GM19372 (cell line): ENCODE data around the gene DEDD.

Experiments used
- ATAC-seq: cut with Tn5 transposase; IDR thresholded peaks from one replicate; pipeline ENCODE4 v1.9.1; 2021; ENCODE audit warnings: mild to moderate bottlenecking, low read depth, moderate library complexity; ENCODE audit not compliant: unreplicated experiment

DEDD gene

DNA sequence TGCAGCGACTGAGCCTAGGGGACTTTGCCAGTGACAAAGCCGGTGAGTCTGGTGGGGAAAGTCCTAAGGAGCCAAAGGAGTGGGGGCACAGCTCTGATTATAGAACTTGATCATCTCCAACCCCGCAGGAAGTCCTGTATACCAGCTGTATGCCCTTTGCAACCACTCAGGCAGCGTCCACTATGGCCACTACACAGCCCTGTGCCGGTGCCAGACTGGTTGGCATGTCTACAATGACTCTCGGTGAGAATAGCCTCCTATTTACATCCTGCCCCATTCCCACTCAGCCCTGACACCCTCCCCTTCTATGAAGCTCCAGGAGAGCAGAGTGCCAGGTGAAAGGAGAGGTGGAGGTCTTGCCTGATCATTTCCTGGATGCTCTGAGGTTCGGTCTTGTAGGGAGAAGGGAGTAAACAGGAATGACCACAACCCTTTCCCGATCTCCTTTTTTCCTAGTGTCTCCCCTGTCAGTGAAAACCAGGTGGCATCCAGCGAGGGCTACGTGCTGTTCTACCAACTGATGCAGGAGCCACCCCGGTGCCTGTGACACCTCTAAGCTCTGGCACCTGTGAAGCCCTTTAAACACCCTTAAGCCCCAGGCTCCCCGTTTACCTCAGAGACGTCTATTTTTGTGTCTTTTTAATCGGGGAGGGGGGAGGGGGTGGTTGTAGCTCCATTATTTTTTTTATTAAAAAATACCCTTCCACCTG, 32.6 kb upstream of the DEDD start:
- ATAC-seq = no peak

DNA sequence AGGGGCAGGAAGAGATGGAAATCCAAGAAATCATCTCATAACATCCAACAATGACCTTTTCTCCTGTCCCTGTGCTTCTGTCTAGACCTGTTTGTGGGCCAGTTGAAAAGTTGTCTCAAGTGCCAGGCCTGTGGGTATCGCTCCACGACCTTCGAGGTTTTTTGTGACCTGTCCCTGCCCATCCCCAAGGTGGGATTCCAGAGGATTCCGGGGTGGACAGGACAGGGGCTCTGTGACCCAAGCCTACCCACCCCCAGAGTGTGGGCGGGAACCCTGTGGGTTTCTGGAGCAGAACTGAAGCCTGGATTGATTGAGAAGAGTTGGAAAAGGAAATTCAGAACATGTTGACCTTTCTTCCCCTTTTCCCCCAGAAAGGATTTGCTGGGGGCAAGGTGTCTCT, 31.3 kb upstream of the DEDD start:
- no peak for ATAC-seq

DNA sequence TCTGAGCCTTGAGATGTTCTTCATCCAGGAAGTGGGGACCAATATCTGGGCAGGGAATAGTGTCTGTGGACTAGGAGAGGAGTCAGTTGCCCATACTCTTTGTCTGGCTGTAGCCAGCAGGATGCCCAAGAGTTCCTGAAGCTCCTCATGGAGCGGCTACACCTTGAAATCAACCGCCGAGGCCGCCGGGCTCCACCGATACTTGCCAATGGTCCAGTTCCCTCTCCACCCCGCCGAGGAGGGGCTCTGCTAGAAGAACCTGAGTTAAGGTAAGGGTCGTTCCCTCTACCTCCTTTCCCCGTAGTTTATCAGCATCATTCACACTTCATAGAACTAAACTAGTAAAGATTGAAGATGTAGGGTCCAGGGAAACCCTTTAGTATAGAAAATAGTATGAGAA, 30.3 kb upstream of the DEDD start:
- no peak for ATAC-seq

DNA sequence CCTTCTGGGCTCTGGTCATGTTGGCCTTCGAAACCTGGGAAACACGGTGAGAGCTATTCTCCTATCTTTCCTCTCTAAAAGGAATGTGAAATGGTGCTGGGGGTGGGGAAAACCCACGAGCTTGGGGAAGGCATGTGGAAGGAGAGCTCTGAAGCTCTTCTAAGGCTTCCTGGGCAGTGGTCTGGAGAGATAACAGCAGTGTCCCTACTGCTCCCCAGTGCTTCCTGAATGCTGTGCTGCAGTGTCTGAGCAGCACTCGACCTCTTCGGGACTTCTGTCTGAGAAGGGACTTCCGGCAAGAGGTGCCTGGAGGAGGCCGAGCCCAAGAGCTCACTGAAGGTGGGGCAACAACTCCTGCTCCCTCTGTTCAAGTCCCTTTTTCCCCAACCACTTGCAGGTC, 29.6 kb upstream of the DEDD start:
- no peak for ATAC-seq

DNA sequence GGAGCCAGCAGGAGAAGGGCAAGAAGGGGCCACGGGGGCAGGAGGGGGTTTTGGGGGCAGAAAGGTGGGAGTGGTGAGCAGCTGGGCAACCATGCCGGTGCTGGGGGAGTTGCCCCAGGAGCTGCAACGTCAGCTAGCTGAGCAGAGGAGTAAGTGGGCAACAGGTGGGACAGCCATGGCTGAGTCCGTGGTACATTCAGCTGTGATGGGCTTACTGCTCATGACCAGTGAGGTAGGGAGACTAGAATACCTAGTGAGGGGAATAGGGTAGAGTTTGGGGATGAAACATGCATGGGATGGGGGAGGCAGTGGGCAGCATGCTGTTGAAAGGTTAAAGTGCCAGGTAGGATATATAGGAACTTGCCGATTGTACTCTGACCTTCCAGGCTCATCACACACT, 29.2 kb upstream of the DEDD start:
- no peak for ATAC-seq

DNA sequence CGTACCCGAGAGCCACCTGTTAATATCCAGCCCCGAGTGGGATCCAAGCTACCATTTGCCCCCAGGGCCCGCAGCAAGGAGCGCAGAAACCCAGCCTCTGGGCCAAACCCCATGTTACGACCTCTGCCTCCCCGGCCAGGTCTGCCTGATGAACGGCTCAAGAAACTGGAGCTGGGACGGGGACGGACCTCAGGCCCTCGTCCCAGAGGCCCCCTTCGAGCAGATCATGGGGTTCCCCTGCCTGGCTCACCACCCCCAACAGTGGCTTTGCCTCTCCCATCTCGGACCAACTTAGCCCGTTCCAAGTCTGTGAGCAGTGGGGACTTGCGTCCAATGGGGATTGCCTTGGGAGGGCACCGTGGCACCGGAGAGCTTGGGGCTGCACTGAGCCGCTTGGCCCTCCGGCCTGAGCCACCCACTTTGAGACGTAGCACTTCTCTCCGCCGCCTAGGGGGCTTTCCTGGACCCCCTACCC, 28.2 kb upstream of the DEDD start:
- no peak for ATAC-seq

DNA sequence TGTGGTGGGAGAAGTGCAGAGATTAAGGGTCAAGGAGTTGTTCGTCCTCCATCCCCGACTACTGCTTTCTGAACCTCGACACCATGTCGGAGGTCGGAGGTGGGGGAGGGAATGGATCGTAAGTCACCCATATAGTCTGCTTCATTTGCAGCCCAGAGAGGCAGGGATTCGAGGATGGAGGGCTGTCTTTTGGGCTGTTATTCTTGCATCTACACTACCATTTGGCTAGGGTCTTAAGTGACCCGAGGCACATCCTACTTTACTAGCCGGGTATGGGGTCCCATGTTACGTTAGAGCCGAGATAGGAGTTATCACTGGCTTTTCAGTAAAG, 27.4 kb upstream of the DEDD start:
- no peak for ATAC-seq

DNA sequence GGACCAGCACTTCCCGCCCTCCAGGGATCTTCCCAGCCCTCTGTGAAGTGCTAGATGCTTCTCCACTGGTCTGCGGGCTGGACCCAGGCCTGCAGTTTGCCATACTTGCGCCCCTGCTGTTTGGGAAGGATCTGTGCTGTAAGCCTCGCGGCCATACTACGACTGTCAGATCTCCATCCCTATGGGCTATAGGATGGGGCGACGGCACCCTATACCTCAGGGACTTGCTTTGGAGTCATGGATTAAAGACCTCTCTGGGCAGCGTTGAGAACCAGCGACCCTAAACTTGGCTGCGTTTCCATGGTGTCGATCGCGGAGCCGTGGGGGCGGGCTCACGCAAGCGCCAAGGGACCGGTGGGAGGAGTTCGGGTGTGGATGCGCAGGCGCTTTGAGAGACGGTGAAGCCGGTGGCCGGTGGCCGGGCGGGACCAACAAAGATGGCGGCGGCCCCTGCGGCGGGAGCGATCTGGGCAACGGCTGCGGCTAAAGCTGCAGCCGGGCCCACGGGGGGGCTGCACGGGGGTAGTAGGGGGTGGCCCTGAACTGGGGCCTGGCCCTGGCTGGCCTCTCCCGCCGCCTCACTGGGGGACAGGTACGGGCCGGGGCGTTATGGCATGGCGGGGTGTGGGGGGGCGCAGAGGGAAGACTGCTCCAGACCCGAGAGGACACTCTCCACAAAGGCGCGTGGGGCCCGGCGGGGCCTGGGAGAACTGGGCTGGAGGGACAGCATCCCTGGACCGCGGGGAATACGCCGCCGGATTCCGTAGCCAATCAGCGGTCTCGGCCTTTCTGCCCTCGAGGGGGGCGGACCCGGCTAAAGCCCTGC, 26.8 kb upstream of the DEDD start, which contains the start of gene USP21:
USP21 (plus strand) TSS at position 414 of the 826 bp plus-strand sequence. CDS start 1,141 bp downstream, outside the sequence.
- peak; percentile 87 for ATAC-seq

DNA sequence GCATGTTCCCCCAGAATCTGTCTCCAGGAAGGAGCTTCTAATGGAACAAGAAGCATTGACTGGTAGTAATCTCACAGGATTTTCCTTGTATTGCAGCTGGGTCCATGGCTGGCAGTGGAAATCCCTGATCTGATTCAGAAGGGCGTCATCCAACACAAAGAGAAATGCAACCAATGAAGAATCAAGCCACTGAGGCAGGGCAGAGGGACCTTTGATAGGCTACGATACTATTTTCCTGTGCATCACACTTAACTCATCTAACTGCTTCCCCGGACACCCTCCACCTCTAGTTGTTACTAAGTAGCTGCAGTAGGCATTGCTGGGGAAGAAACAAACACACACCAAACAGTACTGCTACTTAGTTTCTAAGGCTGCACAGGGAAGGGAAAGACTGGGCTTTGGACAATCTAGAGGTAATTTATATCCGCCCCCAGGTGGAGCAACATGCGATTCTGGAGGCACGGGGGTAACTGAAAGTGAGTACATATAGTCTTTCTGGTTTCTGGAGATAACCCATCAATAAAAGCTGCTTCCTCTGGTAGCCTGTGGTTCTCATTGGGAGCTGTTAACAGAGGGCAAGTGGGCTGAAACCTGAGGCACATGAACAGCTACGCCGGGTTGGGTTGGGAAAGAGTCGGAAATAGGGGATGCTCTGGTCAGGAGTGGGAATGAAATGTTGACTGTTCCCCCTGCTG, 26.0 kb upstream of the DEDD start:
- no peak for ATAC-seq

DNA sequence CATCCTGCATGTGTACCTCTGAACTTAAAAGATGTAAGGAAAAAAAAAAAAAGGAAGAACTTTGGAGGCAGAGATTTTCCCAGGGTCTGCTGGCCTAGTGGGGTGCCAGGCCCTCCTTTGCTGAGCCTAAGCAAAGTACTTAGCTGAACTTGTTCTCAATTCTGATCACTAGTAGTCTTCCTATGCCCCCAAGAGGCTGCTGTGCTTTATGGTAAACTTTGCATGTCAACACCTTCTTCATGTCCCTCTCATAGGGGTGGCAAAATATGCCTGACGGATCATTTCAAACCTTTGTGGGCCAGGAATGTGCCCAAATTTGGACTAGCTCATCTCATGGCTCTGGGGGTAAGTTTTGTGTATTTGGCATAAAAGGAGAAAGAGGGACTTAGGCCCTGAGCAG, 25.4 kb upstream of the DEDD start:
- ATAC-seq = no peak

DNA sequence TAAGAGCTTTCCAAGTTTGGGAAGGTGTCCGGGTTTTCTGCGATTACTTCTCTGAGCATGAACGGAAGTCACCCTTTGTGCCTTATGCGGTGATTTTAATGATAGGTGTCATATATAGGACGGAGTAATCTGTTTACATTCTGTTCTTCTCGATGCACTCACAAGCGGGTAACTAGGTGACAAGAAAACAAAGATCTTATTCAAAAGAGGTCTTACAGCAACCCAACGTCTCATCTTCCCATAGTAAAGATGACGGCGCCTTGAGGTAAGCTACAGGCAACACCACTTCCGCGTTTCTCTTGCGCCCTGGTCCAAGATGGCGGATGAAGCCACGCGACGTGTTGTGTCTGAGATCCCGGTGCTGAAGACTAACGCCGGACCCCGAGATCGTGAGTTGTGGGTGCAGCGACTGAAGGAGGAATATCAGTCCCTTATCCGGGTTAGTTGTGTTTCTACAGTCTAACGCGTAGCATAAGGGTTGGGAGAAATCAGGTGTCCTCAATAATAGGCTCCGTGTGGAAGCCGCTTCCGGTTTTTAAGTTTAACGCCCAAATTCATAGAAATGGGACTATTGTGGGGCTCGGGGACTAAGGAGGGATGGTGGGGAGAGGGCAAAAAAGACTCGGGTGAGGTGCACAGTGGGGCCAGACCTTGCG, 21.3 kb upstream of the DEDD start, which contains the start of gene UFC1:
UFC1 (plus strand) TSS at position 297 of the 656 bp plus-strand sequence; CDS start at position 317, 20 bp downstream.
- peak; percentile 84 for ATAC-seq

DNA sequence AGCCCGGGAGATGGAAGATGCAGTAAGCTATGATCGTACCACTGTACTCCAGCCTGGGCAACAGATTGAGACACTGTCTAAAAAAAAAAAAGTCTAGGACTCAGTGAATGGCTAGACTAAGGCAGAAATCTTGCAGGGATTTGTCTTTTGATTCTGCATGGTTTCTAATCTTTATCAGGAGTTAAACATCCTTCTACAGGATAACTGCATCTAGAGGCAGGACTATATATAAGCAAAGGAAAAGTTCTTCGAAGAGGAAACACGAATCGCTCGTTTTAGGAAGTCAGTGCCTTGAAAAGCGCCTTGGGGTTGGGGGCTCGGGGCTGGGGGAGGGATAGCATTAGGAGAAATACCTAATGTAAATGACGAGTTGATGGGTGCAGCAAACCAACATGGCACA, 20.7 kb upstream of the DEDD start:
- ATAC-seq = no peak

DNA sequence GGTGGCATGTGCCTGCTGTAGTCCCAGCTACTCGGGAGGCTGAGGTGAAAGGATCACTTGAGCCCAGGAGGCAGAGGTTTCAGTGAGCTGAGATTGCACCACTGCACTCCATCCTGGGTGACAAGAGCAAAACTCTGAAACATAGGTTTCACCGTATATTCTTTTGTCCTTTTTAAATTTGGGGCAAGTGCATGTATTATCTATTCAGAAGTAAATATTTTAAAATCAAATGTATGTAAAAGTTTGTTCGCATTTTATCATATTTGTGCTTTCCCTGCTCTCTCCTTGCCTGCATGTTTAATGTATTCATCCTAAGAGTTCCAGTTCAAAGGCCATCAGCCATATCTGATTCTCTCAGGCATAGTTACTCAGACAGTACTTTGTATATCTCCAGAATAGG, 13.4 kb upstream of the DEDD start:
- ATAC-seq = no peak

DNA sequence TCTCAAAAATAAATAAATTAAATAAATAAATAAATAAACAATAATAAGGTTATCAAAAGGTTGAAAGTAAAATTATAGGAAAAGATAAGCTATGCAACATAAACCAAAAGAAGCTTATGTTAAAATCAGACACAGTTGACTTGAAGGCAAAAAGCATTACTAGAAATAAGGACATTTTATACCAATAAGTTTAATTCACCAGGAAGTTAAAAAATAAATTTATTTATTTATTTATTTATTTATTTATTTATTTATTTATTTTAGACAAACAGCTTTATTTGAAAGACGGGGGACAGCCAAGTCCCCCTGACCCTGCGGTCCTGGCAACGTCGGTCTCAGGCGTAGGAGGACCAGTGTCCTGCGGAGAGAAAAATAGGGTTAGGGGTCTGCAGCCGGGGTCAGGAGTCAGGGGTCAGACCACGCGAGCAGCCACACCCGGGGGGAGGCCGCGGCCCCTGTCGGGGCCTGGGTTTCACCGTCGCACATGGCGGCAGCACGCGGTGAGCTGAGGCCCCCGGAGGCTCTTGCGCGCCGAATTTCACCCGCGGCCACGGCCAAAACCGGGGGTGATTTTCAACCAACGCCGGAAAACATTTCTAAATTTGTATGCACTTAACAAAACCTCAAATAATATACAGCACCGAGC, 8.4 kb upstream of the DEDD start:
- ATAC-seq = no peak

DNA sequence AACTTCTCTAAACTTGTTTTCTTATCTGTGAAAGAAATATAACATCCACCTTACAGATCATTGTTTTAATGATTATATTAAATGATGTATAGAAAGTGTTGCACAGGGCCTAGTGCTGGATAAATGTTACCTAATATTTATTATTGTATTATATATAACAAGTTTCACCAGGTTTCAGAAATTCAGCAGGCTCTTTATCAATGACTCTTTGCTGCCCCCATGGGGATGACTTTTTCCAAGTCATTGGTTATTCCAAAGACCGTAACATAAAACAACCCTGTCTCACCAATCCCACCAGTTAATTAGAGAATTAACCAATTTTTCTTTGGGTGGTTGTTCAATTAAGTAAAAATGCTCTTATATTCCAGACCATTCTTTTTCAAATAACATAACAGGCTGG, 7.3 kb upstream of the DEDD start:
- no peak for ATAC-seq

DNA sequence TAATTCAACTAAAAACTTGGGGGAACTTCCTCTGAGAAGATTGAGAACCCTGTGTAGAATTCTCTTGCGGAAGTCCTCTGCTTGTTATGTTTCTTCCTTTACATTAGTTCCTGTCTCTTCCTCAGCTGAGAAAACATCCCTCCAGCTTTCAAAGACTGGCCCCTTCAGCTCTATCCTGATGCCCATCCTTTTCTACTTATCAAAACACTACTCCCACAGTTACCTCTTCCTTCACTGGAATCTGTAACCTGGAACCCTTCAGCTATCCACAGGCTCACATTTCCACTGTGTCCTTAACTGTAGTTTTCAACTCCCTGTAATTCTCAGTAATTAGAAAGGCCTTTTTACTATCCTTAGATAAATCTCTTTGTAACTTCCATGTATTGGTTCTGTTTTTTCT, 6.0 kb upstream of the DEDD start:
- no peak for ATAC-seq

DNA sequence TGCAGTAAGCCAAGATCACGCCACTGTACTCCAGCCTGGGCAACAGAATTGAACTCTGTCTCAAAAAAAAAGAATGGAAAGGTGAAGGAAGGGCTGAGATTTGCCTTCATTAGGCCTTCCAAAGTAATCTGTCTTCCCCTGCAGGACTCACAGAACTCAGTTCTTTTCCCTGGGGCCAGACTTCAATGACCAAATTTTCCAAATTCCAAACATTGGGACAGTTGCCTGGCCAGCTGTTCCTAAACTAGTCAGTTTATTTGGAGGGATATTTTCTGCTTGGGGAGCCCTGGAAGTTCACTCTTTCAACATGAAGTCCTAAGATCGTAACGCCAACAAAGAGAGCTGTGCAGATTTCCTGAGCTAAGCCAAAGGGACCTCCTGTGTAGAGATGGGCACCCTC, 5.4 kb upstream of the DEDD start:
- ATAC-seq = no peak

DNA sequence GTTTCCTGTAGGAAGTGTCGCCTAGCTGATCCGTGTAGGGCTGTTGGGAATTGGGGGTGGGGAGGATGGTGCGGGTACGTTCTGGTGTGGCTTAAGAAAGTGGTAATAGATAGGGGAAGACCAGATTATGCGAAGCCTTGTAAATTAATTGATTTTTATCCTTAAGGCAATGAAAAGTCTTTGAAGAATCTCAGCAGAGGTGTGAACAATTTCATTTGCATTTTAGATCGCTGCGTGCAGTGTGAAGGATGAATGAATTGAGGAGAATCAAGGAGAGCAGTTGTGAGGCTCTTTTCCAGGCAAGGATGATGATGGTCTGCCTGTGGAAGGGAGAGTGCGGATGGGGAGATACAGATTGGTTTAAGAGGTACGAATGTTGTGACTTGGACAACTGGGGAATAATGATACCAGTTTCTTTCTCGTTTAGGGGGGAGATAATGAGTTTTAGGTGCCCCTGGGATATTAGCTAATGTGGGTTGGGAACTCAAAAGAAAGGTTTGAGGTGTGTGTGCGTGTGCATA, 813 bp upstream of the DEDD start:
- ATAC-seq = no peak

DNA sequence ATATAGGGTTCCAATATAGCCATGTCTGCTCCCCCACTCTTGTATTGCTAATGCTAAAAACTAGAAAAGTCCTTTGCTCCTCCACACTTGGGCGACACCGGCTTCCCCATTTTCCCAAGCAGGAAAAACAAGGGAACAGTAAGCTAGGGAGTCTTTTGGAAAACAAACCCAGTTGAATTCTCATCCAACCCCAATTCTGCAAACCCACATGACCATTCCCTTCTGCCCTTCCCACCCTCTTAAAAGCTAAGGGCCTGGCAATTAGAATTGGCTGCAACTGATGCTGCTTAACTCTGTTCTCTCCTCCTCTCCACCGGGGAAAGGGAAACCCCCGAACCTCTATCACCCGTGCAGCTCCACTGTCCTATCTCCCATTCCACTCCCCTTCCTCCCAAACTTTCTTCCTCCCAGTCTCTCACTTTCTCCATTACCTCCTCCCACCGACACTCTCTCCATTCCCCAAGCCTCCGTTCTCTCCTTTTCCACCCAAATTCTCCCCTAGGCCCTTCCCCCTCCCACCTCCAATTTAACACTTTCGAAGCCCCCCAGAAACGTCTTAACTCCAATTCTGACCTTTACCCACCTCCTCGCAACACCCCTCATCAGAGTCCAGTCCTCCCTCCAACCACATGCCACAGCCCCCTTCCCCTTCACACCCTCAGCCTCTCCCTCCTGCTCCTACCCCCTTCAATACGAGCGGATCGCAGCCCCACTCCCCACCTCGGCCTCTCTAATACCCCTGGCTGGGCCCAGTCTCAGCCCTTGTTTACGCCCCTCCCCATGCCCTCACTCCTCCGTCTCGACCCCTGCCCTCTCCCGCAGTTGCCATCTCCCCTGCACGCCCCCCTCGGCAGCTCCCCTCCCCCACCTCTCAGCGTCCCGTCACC, 701 bp downstream of the DEDD start:
- ATAC-seq = no peak
